Measurements from ENCODE around the gene DLEU7. TPM values are rescaled to one million over a fixed set of nuclear protein-coding genes. Genes with fewer than 3 reads are reported as not detected.

The DLEU7 gene
- total RNA-seq, 4 donors from 2014 or later: 0.24 TPM; not detected in 3

GRCh38 chr13:50888362-50888761, 44.9 kb upstream of the DLEU7 start:
- in situ Hi-C loops (cut with MboI; ENCODE audit: low sequenced_read_pairs in 4 of 4) (no loop called here), intact Hi-C loops (cut with DNase I; ENCODE audit: low total_unique reads) (no loop called here)
- Histone ChIP-seq H3K4me3 (no peak overlapping the region), H3K27ac (no peak overlapping the region), H3K27me3 (no peaks in the 10 kb centered on the region), H3K4me1 (peaks cover 0 to under 1% of the 10 kb centered on the region in 2 donors), H3K36me3 (no peaks in the 10 kb centered on the region), H3K9me3 (no peaks in the 10 kb centered on the region)
- ATAC-seq: no peak
- DNase-seq: no peak
- TF ChIP-seq POLR2A (IDR thresholded peaks at IDR 0.05): no peak
- no peak for TF ChIP-seq CTCF (IDR thresholded peaks at IDR 0.05 in 4 of 5, conservative IDR thresholded peaks at IDR 0.05 in 1 of 5)

- ATAC-seq (no peak), DNase-seq (no peak)
- in situ Hi-C loops (cut with MboI; ENCODE audit: low sequenced_read_pairs in 4 of 4) (no loop called here), intact Hi-C loops (cut with DNase I; ENCODE audit: low total_unique reads) (no loop called here)
- Histone ChIP-seq H3K9me3 (no peaks in the 10 kb centered on the region), H3K4me1 (no peaks in the 10 kb centered on the region), H3K27me3 (no peaks in the 10 kb centered on the region), H3K27ac (no peak overlapping the region), H3K4me3 (no peak overlapping the region), H3K36me3 (no peaks in the 10 kb centered on the region)
- TF ChIP-seq CTCF (IDR thresholded peaks at IDR 0.05 in 4 of 5, conservative IDR thresholded peaks at IDR 0.05 in 1 of 5) (no peak), POLR2A (IDR thresholded peaks at IDR 0.05) (no peak)
Observed at GRCh38 chr13:50887151-50887550, 43.7 kb upstream of the DLEU7 start.

GRCh38 chr13:50884265-50884664, 40.8 kb upstream of the DLEU7 start:
- no peaks in the 10 kb centered on the region for H3K36me3 ChIP-seq
- in situ Hi-C loops (cut with MboI; ENCODE audit: low sequenced_read_pairs in 4 of 4): no loop called here

GRCh38 chr13:50883728-50884127, 40.2 kb upstream of the DLEU7 start:
- Histone ChIP-seq H3K27me3 (no peaks in the 10 kb centered on the region), H3K9me3 (no peaks in the 10 kb centered on the region), H3K36me3 (no peaks in the 10 kb centered on the region), H3K27ac (no peak overlapping the region), H3K4me1 (no peaks in the 10 kb centered on the region), H3K4me3 (no peak overlapping the region)
- in situ Hi-C loops (cut with MboI; ENCODE audit: low sequenced_read_pairs in 4 of 4): no loop called here
- DNase-seq (no peak), ATAC-seq (no peak)
- TF ChIP-seq CTCF (IDR thresholded peaks at IDR 0.05 in 4 of 5, conservative IDR thresholded peaks at IDR 0.05 in 1 of 5) (no peak), POLR2A (IDR thresholded peaks at IDR 0.05) (no peak)
- intact Hi-C loops (cut with DNase I; ENCODE audit: low total_unique reads): no loop called here

More at GRCh38 chr13:50884265-50884664, 40.8 kb upstream of the DLEU7 start:
- intact Hi-C loops (cut with DNase I; ENCODE audit: low total_unique reads): no loop called here
- no peak for DNase-seq
- no peaks in the 10 kb centered on the region for H3K27me3 ChIP-seq
- no peaks in the 10 kb centered on the region for H3K4me1 ChIP-seq
- H3K4me3 ChIP-seq: no peak overlapping the region
- H3K27ac ChIP-seq: no peak overlapping the region
- no peaks in the 10 kb centered on the region for H3K9me3 ChIP-seq
- TF ChIP-seq CTCF (IDR thresholded peaks at IDR 0.05 in 4 of 5, conservative IDR thresholded peaks at IDR 0.05 in 1 of 5) (no peak), POLR2A (IDR thresholded peaks at IDR 0.05) (no peak)
- no peak for ATAC-seq

GRCh38 chr13:50882816-50883435, 39.4 kb upstream of the DLEU7 start:
- Histone ChIP-seq H3K36me3 (no peaks in the 10 kb centered on the region), H3K9me3 (no peaks in the 10 kb centered on the region), H3K27me3 (no peaks in the 10 kb centered on the region), H3K4me1 (no peaks in the 10 kb centered on the region), H3K4me3 (no peak overlapping the region), H3K27ac (no peak overlapping the region)
- DNase-seq (no peak), ATAC-seq (no peak)
- in situ Hi-C loops (cut with MboI; ENCODE audit: low sequenced_read_pairs in 4 of 4): no loop called here
- TF ChIP-seq POLR2A (IDR thresholded peaks at IDR 0.05) (no peak), CTCF (IDR thresholded peaks at IDR 0.05 in 4 of 5, conservative IDR thresholded peaks at IDR 0.05 in 1 of 5) (no peak)
- intact Hi-C loops (cut with DNase I; ENCODE audit: low total_unique reads): no loop called here
